22Rv1 (cell line): ENCODE data around the gene APEH.

Experiments used
- CTCF ChIP-seq: fragments of 450-650 bp; IDR thresholded peaks from 2 replicates; pipeline ENCODE4 v1.5.1; 2017; ENCODE audit warnings: mild to moderate bottlenecking
- ZFX ChIP-seq: fragments of 450-650 bp; IDR thresholded peaks from 2 replicates; pipeline ENCODE4 v1.6.1; 2017; ENCODE audit warnings: antibody characterized with exemption, borderline replicate concordance

GRCh38 chr3:49699281-49699979, 25.3 kb downstream of the APEH start:
- TF ChIP-seq CTCF (no peak), ZFX (no peak)
